Mesothelial cell of epicardium (in vitro differentiated cells): ENCODE results near the gene KMO. TPM values are rescaled to one million over a fixed set of nuclear protein-coding genes. Genes with fewer than 3 reads are reported as not detected.

Experiments used
- DNase-seq, 2 experiments: peaks; one replicate each; pipeline ENCODE4 v3.0.0; 2021; ENCODE audit warnings: low spot score in 2 of 2; ENCODE audit not compliant: unreplicated experiment in 2 of 2
- H3K27ac Mint-ChIP-seq: 2 replicates; pipeline ENCODE4 v1.8.0; 2021; ENCODE audit warnings: mixed read lengths
- H3K27me3 Mint-ChIP-seq: 2 replicates; pipeline ENCODE4 v1.8.0; 2021; ENCODE audit warnings: low read depth, mixed read lengths
- H3K36me3 Mint-ChIP-seq: 2 replicates; pipeline ENCODE4 v1.8.0; 2021; ENCODE audit warnings: mixed read lengths
- H3K4me1 Mint-ChIP-seq: 2 replicates; pipeline ENCODE4 v1.8.0; 2021; ENCODE audit warnings: mixed read lengths
- H3K4me3 Mint-ChIP-seq: 2 replicates; pipeline ENCODE4 v1.8.0; 2021; ENCODE audit warnings: mild to moderate bottlenecking, moderate library complexity, mixed read lengths
- H3K9me3 Mint-ChIP-seq: 2 replicates; pipeline ENCODE4 v1.8.0; 2021; ENCODE audit warnings: mixed read lengths
- total RNA-seq: library from RNA; stranded (reverse); gene quantifications from 3 replicates; pipeline ENCODE4 v1.2.1, GENCODE V29; 2021
- TF ChIP-seq, protein P1 (sequence below): fragments of 200-600 bp; sonication (generic); IDR thresholded peaks from one replicate; pipeline ENCODE4 v1.5.0; 2021; ENCODE audit warnings: antibody characterized with exemption; ENCODE audit not compliant: unreplicated experiment

Gene KMO
- total RNA-seq, 1 donor from 2014 or later, result not detected

DNA sequence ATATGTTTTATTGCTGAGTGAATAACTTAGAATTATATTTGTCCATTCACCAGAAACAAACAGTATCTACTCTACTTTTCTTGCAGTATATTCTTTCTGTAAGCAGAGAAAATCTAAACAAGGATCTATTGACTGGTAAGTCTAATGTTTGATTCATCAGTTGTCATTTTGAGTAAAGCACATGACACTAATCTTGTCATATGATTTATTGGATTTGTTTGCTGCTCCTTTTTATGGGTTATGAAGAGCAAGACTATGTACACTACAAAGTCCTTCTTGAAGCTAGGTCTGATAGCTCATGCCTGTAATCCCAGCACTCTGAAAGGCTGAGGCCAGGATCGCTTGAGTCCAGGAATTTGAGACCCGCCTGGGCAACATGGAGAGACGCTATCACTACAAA is 23.3 kb downstream of the KMO start:
- H3K36me3 Mint-ChIP-seq, result no peaks in the 10 kb centered on the region
- no peak for DNase-seq
- TF ChIP-seq, protein P1, sequence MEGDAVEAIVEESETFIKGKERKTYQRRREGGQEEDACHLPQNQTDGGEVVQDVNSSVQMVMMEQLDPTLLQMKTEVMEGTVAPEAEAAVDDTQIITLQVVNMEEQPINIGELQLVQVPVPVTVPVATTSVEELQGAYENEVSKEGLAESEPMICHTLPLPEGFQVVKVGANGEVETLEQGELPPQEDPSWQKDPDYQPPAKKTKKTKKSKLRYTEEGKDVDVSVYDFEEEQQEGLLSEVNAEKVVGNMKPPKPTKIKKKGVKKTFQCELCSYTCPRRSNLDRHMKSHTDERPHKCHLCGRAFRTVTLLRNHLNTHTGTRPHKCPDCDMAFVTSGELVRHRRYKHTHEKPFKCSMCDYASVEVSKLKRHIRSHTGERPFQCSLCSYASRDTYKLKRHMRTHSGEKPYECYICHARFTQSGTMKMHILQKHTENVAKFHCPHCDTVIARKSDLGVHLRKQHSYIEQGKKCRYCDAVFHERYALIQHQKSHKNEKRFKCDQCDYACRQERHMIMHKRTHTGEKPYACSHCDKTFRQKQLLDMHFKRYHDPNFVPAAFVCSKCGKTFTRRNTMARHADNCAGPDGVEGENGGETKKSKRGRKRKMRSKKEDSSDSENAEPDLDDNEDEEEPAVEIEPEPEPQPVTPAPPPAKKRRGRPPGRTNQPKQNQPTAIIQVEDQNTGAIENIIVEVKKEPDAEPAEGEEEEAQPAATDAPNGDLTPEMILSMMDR, result no peak

GRCh38 chr1:241557031-241557430 is 24.9 kb downstream of the KMO start:
- no peaks in the 10 kb centered on the region for H3K27me3 Mint-ChIP-seq
- no peak overlapping the region for H3K27ac Mint-ChIP-seq
- no peak overlapping the region for H3K4me3 Mint-ChIP-seq
- no peak for DNase-seq
- TF ChIP-seq, protein P1, result no peak
- no peaks in the 10 kb centered on the region for H3K36me3 Mint-ChIP-seq
- peaks cover 3% of the 10 kb centered on the region for H3K4me1 Mint-ChIP-seq
- no peaks in the 10 kb centered on the region for H3K9me3 Mint-ChIP-seq

More for the DNA sequence above, 23.3 kb downstream of the KMO start:
- Mint-ChIP-seq H3K4me3 (no peak overlapping the region), H3K4me1 (peaks cover 3% of the 10 kb centered on the region), H3K27me3 (no peaks in the 10 kb centered on the region), H3K9me3 (no peaks in the 10 kb centered on the region), H3K27ac (no peak overlapping the region)

GRCh38 chr1:241557551-241558193 is 25.5 kb downstream of the KMO start:
- Mint-ChIP-seq H3K27ac (no peak overlapping the region), H3K4me3 (no peak overlapping the region), H3K9me3 (no peaks in the 10 kb centered on the region), H3K36me3 (no peaks in the 10 kb centered on the region), H3K27me3 (no peaks in the 10 kb centered on the region), H3K4me1 (peaks cover 3% of the 10 kb centered on the region)
- no peak for DNase-seq
- TF ChIP-seq, protein P1, result no peak

DNA sequence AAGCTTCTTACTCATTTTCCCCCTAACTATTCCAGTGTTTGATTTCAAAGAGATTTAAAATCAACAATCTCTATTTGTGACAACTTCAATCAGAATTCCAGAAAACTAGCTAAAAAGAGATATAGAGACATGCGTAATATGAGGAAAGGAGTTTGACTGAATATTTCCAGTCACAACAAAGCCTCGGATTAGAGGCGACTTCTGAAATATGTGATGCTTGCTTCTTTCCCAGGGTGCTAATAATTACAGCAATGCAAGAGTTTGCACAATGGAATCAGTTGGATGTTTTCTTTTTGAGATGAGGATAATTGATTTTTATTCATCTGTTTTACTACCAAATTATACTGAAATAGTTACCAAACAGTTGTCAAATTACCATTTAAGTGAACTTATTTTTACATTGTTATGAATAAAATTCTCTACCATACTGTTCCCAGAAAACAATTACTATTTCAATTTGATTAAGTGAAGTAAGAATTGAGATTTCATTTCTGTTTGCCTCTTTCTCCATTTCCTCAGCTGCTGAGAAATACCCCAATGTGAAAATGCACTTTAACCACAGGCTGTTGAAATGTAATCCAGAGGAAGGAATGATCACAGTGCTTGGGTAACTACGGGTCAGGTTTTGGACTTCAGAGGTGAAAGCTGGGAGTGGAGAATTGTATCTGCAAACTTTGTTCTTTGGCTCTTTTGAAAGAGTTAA is 28.1 kb downstream of the KMO start:
- Mint-ChIP-seq H3K36me3 (no peaks in the 10 kb centered on the region), H3K27me3 (no peaks in the 10 kb centered on the region), H3K4me3 (no peak overlapping the region), H3K27ac (no peak overlapping the region), H3K9me3 (no peaks in the 10 kb centered on the region), H3K4me1 (peaks cover 3% of the 10 kb centered on the region)
- DNase-seq, result no peak
- TF ChIP-seq, protein P1, result no peak

GRCh38 chr1:241560849-241561187 is 28.6 kb downstream of the KMO start:
- Mint-ChIP-seq H3K9me3 (no peaks in the 10 kb centered on the region), H3K27me3 (no peaks in the 10 kb centered on the region), H3K4me3 (no peak overlapping the region), H3K4me1 (peaks cover 3% of the 10 kb centered on the region), H3K27ac (no peak overlapping the region), H3K36me3 (no peaks in the 10 kb centered on the region)
- DNase-seq, result no peak
- TF ChIP-seq, protein P1, result no peak
